H9 (cell line): ENCODE results near the gene SCN8A. TPM values are rescaled to one million over a fixed set of nuclear protein-coding genes. Genes with fewer than 3 reads are reported as not detected.

Experiments
- DNase-seq: peaks from one replicate; pipeline ENCODE4 v3.0.0-alpha.2; 2017
- H2AFZ ChIP-seq: one replicate; pipeline ENCODE4 v1.6.1; 2013; ENCODE audit warnings: mild to moderate bottlenecking, low read length, control low read depth, moderate library complexity
- H2AK5ac ChIP-seq: 2 replicates; pipeline ENCODE4 v1.6.1; 2013; ENCODE audit warnings: low read length, control low read depth, mixed read lengths; ENCODE audit not compliant: insufficient read length
- H2BK120ac ChIP-seq: one replicate; pipeline ENCODE4 v1.6.1; 2013; ENCODE audit warnings: low read depth, mild to moderate bottlenecking, low read length, control low read depth, inconsistent platforms; ENCODE audit not compliant: poor library complexity, severe bottlenecking
- H2BK12ac ChIP-seq: 2 replicates; pipeline ENCODE4 v1.6.1; 2013; ENCODE audit warnings: low read length, control low read depth, mixed read lengths, low read depth; ENCODE audit not compliant: insufficient read length
- H2BK15ac ChIP-seq: 2 replicates; pipeline ENCODE4 v1.6.1; 2013; ENCODE audit warnings: low read depth, low read length, control low read depth
- H2BK20ac ChIP-seq: one replicate; pipeline ENCODE4 v1.6.1; 2013; ENCODE audit warnings: low read depth, mild to moderate bottlenecking, low read length, control low read depth, inconsistent platforms; ENCODE audit not compliant: poor library complexity, severe bottlenecking
- H2BK5ac ChIP-seq: 2 replicates; pipeline ENCODE4 v1.6.1; 2013; ENCODE audit warnings: low read length, control low read depth, mixed read lengths; ENCODE audit not compliant: insufficient read length
- H3K14ac ChIP-seq: 2 replicates; pipeline ENCODE4 v1.6.1; 2013; ENCODE audit warnings: low read length, control low read depth; ENCODE audit not compliant: insufficient read depth
- H3K18ac ChIP-seq: 2 replicates; pipeline ENCODE4 v1.6.1; 2013; ENCODE audit warnings: low read depth, mild to moderate bottlenecking, mixed read lengths, low read length, control low read depth; ENCODE audit not compliant: insufficient read length
- H3K23ac ChIP-seq: 2 replicates; pipeline ENCODE4 v1.6.1; 2013; ENCODE audit warnings: low read length, control low read depth, mixed read lengths, low read depth; ENCODE audit not compliant: insufficient read length
- H3K23me2 ChIP-seq: 2 replicates; pipeline ENCODE4 v1.6.1; 2013; ENCODE audit warnings: low read depth, mild to moderate bottlenecking, mixed read lengths, low read length, control low read depth; ENCODE audit not compliant: insufficient read length, poor library complexity, severe bottlenecking
- H3K27ac ChIP-seq: 2 replicates; pipeline ENCODE4 v1.5.1; 2013; ENCODE audit warnings: low read length, control low read depth, mixed read lengths, low read depth; ENCODE audit not compliant: insufficient read length
- H3K27me3 ChIP-seq: 2 replicates; pipeline ENCODE4 v1.6.1; 2013; ENCODE audit warnings: low read length, control low read depth, inconsistent platforms; ENCODE audit not compliant: insufficient read depth
- H3K4ac ChIP-seq: 2 replicates; pipeline ENCODE4 v1.6.1; 2013; ENCODE audit warnings: low read depth, mild to moderate bottlenecking, control low read depth, inconsistent platforms, low read length, moderate library complexity
- H3K4me1 ChIP-seq: 2 replicates; pipeline ENCODE4 v1.6.1; 2013; ENCODE audit warnings: low read length, control low read depth, inconsistent platforms; ENCODE audit not compliant: insufficient read depth
- H3K4me2 ChIP-seq: 2 replicates; pipeline ENCODE4 v1.6.1; 2013; ENCODE audit warnings: low read length, control low read depth, mixed read lengths; ENCODE audit not compliant: insufficient read length, insufficient read depth
- H3K56ac ChIP-seq: 2 replicates; pipeline ENCODE4 v1.6.1; 2013; ENCODE audit warnings: low read depth, mild to moderate bottlenecking, mixed read lengths, low read length, control low read depth; ENCODE audit not compliant: insufficient read length
- H3K79me1 ChIP-seq: 2 replicates; pipeline ENCODE4 v1.6.1; 2013; ENCODE audit warnings: low read depth, mild to moderate bottlenecking, moderate library complexity, low read length, control low read depth, inconsistent platforms; ENCODE audit not compliant: insufficient read depth, poor library complexity, severe bottlenecking
- H3K79me2 ChIP-seq: 2 replicates; pipeline ENCODE4 v1.6.1; 2013; ENCODE audit warnings: low read length, control low read depth, inconsistent platforms; ENCODE audit not compliant: insufficient read depth
- H3K9ac ChIP-seq: 2 replicates; pipeline ENCODE4 v1.6.1; 2013; ENCODE audit warnings: low read length, control low read depth, mixed read lengths; ENCODE audit not compliant: insufficient read length; ENCODE audit errors: extremely low read depth
- H3K9me3 ChIP-seq: one replicate; pipeline ENCODE4 v1.6.1; 2013; ENCODE audit warnings: low read depth, low read length, inconsistent platforms; ENCODE audit not compliant: control insufficient read depth
- H3T11ph ChIP-seq: one replicate; pipeline ENCODE4 v1.6.1; 2013; ENCODE audit warnings: mild to moderate bottlenecking, low read length, control low read depth, inconsistent platforms
- H4K20me1 ChIP-seq: one replicate; pipeline ENCODE4 v1.6.1; 2013; ENCODE audit not compliant: control insufficient read depth, insufficient read length, insufficient read depth
- H4K5ac ChIP-seq: 2 replicates; pipeline ENCODE4 v1.6.1; 2013; ENCODE audit warnings: low read depth, mild to moderate bottlenecking, mixed read lengths, low read length, control low read depth; ENCODE audit not compliant: insufficient read length
- H4K8ac ChIP-seq: replicated peaks from 2 replicates; pipeline ENCODE4 v1.6.1; 2013; ENCODE audit warnings: low read length, control low read depth, mixed read lengths, low read depth; ENCODE audit not compliant: insufficient read length
- H4K91ac ChIP-seq: 2 replicates; pipeline ENCODE4 v1.6.1; 2013; ENCODE audit warnings: low read depth, mild to moderate bottlenecking, moderate library complexity, mixed read lengths, low read length, control low read depth; ENCODE audit not compliant: insufficient read length
- H3K27ac Mint-ChIP-seq, 3 experiments: 2 replicates in 2 of 3; 3 replicates in 1 of 3; pipeline ENCODE4 v1.8.0; 2020 to 2021; ENCODE audit warnings: mixed read lengths in 3 of 3, mild to moderate bottlenecking in 1 of 3, moderate library complexity in 1 of 3
- H3K27me3 Mint-ChIP-seq: 2 replicates; pipeline ENCODE4 v1.8.0; 2021; ENCODE audit warnings: low read depth, mild to moderate bottlenecking, moderate library complexity, mixed read lengths
- H3K36me3 Mint-ChIP-seq, 3 experiments: 2 replicates in 2 of 3; 3 replicates in 1 of 3; pipeline ENCODE4 v1.8.0; 2020 to 2021; ENCODE audit warnings: low read depth in 3 of 3, mixed read lengths in 3 of 3; ENCODE audit not compliant: insufficient read depth in 1 of 3
- H3K4me1 Mint-ChIP-seq, 2 experiments: 2 replicates each; pipeline ENCODE4 v1.8.0; 2020; ENCODE audit warnings: mixed read lengths in 2 of 2
- H3K4me3 Mint-ChIP-seq, 2 experiments: 2 replicates in 1 of 2; 3 replicates in 1 of 2; pipeline ENCODE4 v1.8.0; 2020 to 2021; ENCODE audit warnings: mild to moderate bottlenecking in 2 of 2, mixed read lengths in 2 of 2, moderate library complexity in 1 of 2
- H3K9me3 Mint-ChIP-seq, 2 experiments: 2 replicates in 1 of 2; 3 replicates in 1 of 2; pipeline ENCODE4 v1.8.0; 2020; ENCODE audit warnings: mild to moderate bottlenecking in 2 of 2, mixed read lengths in 2 of 2, moderate library complexity in 1 of 2
- WGBS: extraction: QIAGEN DNeasy Blood & Tissue Kit; methylation state at CpG from one replicate; pipeline ENCODE4 v1.1.7; 2013; ENCODE audit warnings: missing lambda C conversion rate, low lambda C conversion rate, mixed read lengths; ENCODE audit not compliant: insufficient read length; ENCODE audit errors: extremely low coverage; 5-methylcytosine and 5-hydroxymethylcytosine counted together
- total RNA-seq: library from RNA; stranded (reverse); gene quantifications from 2 replicates; pipeline ENCODE4 v1.2.1, GENCODE V29; 2021
- TF ChIP-seq, protein P1 (sequence below): fragments of 200-600 bp; sonication (generic); conservative IDR thresholded peaks from 3 replicates; pipeline ENCODE4 v1.8.0; 2021; ENCODE audit warnings: antibody characterized with exemption, mild to moderate bottlenecking

Gene SCN8A
- total RNA-seq, 1 experiment from 2014 or later: 15.2 TPM

DNA sequence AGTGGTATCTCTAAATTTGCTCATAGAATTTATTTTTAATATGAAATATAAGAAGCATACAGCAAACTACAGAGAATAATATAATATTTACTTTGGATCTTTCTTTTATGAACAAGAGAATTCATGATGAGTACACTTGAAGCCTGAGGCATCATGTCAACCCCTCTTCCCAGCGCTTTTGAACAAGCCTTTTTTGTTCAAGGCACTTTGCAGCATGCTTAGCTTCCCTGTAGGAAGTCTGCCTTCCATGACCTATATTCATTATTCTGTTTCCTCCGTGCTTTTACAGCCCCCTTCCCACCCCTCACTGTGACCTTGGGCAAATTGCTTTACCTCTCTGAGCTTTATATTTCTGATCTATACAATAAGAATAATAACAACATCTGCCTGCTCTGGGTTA lies 41.6 kb downstream of the SCN8A start:
- Histone ChIP-seq H3K23ac (no peak overlapping the region), H2BK120ac (no peak overlapping the region), H4K20me1 (no peaks in the 10 kb centered on the region), H2BK5ac (no peak overlapping the region), H3K9me3 (peaks cover 3% of the 10 kb centered on the region), H3T11ph (no peak overlapping the region), H3K79me1 (no peaks in the 10 kb centered on the region), H2AK5ac (no peak overlapping the region), H2BK15ac (no peak overlapping the region), H3K9ac (no peak overlapping the region), H3K14ac (no peak overlapping the region), H3K27ac (no peak overlapping the region), H3K27me3 (no peaks in the 10 kb centered on the region), H2AFZ (no peak overlapping the region), H4K5ac (no peak overlapping the region), H4K8ac (no peak overlapping the region), H4K91ac (no peak overlapping the region), H3K4me2 (no peak overlapping the region), H3K56ac (no peak overlapping the region), H3K79me2 (peaks cover 8% of the 10 kb centered on the region; the same call in 1 of the 2 replicates), H3K4ac (no peak overlapping the region), H2BK20ac (no peak overlapping the region), H3K18ac (no peak overlapping the region), H3K4me1 (peaks cover 8% of the 10 kb centered on the region; the same call in 1 of the 2 replicates), H3K23me2 (no peaks in the 10 kb centered on the region), H2BK12ac (no peak overlapping the region)
- Mint-ChIP-seq H3K4me3 (no peak overlapping the region), H3K27me3 (no peaks in the 10 kb centered on the region; the same call in 1 of the 2 replicates), H3K4me1 (peaks cover 38 to 40% of the 10 kb centered on the region in 2 experiments), H3K27ac (no peak overlapping the region; a peak in 1 of 7 replicates), H3K9me3 (peaks cover 11 to 12% of the 10 kb centered on the region in 2 experiments), H3K36me3 (peaks cover 6 to 22% (median 11%) of the 10 kb centered on the region in 3 experiments)
- TF ChIP-seq, protein P1, sequence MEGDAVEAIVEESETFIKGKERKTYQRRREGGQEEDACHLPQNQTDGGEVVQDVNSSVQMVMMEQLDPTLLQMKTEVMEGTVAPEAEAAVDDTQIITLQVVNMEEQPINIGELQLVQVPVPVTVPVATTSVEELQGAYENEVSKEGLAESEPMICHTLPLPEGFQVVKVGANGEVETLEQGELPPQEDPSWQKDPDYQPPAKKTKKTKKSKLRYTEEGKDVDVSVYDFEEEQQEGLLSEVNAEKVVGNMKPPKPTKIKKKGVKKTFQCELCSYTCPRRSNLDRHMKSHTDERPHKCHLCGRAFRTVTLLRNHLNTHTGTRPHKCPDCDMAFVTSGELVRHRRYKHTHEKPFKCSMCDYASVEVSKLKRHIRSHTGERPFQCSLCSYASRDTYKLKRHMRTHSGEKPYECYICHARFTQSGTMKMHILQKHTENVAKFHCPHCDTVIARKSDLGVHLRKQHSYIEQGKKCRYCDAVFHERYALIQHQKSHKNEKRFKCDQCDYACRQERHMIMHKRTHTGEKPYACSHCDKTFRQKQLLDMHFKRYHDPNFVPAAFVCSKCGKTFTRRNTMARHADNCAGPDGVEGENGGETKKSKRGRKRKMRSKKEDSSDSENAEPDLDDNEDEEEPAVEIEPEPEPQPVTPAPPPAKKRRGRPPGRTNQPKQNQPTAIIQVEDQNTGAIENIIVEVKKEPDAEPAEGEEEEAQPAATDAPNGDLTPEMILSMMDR: no peak
- no peak for DNase-seq
- no CpG with 5 or more reads among the region's 2 CpGs for WGBS
